Peyer's patch (tissue), 4 donors: ENCODE measurements around the gene STX18.

Experiments used
- POLR2A ChIP-seq, 2 donors: fragments of 450-650 bp; IDR thresholded peaks; one replicate each; pipeline ENCODE4 v1.5.1; 2017; ENCODE audit warnings: antibody characterized with exemption in 2 of 2, mild to moderate bottlenecking in 2 of 2, moderate library complexity in 2 of 2
- TF ChIP-seq, protein P1 (sequence below), 6 experiments: fragments of 450-650 bp in 4 of 6; fragments of 200-600 bp in 2 of 6; sonication (generic) in 1 of 6; IDR thresholded peaks; one replicate each; pipeline ENCODE4 v1.5.1; 2017 to 2019; ENCODE audit warnings: antibody characterized with exemption in 6 of 6, mild to moderate bottlenecking in 3 of 6, moderate library complexity in 1 of 6

GRCh38 chr4:4524364-4524763, 17.5 kb downstream of the STX18 start:
- TF ChIP-seq, protein P1, sequence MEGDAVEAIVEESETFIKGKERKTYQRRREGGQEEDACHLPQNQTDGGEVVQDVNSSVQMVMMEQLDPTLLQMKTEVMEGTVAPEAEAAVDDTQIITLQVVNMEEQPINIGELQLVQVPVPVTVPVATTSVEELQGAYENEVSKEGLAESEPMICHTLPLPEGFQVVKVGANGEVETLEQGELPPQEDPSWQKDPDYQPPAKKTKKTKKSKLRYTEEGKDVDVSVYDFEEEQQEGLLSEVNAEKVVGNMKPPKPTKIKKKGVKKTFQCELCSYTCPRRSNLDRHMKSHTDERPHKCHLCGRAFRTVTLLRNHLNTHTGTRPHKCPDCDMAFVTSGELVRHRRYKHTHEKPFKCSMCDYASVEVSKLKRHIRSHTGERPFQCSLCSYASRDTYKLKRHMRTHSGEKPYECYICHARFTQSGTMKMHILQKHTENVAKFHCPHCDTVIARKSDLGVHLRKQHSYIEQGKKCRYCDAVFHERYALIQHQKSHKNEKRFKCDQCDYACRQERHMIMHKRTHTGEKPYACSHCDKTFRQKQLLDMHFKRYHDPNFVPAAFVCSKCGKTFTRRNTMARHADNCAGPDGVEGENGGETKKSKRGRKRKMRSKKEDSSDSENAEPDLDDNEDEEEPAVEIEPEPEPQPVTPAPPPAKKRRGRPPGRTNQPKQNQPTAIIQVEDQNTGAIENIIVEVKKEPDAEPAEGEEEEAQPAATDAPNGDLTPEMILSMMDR (IDR thresholded peaks at IDR 0.05): peak in 3 of 6 experiments; percentile 17 to 36 (median 33)
- no peak for TF ChIP-seq POLR2A (IDR thresholded peaks at IDR 0.05)
